CD8-positive, alpha-beta memory T cell (primary cell): ENCODE data around the gene IQGAP1. TPM values are rescaled to one million over a fixed set of nuclear protein-coding genes. Genes with fewer than 3 reads are reported as not detected.
"Not testable (repeated sequence)": the region's sequence is repeated elsewhere in the genome, so short reads cannot be mapped to it uniquely, and the experiment has no call there.

Source experiments
- CTCF ChIA-PET: fragments of 350-600 bp; sonication (Branson Sonifier 250); formaldehyde crosslinking; loops from one replicate; lab custom pipeline; 2021; ENCODE audit warnings: antibody characterized with exemption; lab: Charles Lee
- POLR2A ChIA-PET: fragments of 350-600 bp; sonication (Branson Sonifier 250); formaldehyde crosslinking; loops from one replicate; lab custom pipeline; 2021; ENCODE audit warnings: antibody characterized with exemption; lab: Charles Lee
- DNase-seq, 5 donors: peaks; one replicate each; pipeline versions ENCODE4 v3.0.0 to v3.0.0-alpha.2; 2020 to 2022; ENCODE audit warnings: mixed read lengths in 1 of 5
- H3K27ac ChIP-seq: one replicate; pipeline ENCODE4 v1.7.0; 2013; ENCODE audit warnings: low read depth, mild to moderate bottlenecking, low read length, moderate library complexity
- H3K27me3 ChIP-seq: 2 replicates; pipeline ENCODE4 v1.7.0; 2013; ENCODE audit warnings: low read length, mild to moderate bottlenecking; ENCODE audit not compliant: insufficient read depth, poor library complexity, severe bottlenecking
- H3K36me3 ChIP-seq: 2 replicates; pipeline ENCODE4 v1.7.0; 2013; ENCODE audit warnings: mild to moderate bottlenecking, low read length, moderate library complexity; ENCODE audit not compliant: insufficient read depth
- H3K4me1 ChIP-seq: 2 replicates; pipeline ENCODE4 v1.7.0; 2013; ENCODE audit warnings: mild to moderate bottlenecking, low read length, moderate library complexity; ENCODE audit not compliant: insufficient read depth
- H3K4me3 ChIP-seq: 2 replicates; pipeline ENCODE4 v1.7.0; 2013; ENCODE audit warnings: mild to moderate bottlenecking, low read length
- H3K9me3 ChIP-seq: 2 replicates; pipeline ENCODE4 v1.7.0; 2013; ENCODE audit warnings: mild to moderate bottlenecking, low read length
- H3K27ac Mint-ChIP-seq, 8 donors: one replicate each; pipeline ENCODE4 v1.8.0; 2020 to 2021; ENCODE audit warnings: mixed read lengths in 8 of 8, mild to moderate bottlenecking in 6 of 8, inconsistent platforms in 3 of 8, moderate library complexity in 3 of 8
- H3K27me3 Mint-ChIP-seq, 2 donors: one replicate each; pipeline ENCODE4 v1.8.0; 2020 to 2021; ENCODE audit warnings: mixed read lengths in 2 of 2, mild to moderate bottlenecking in 1 of 2, moderate library complexity in 1 of 2
- H3K36me3 Mint-ChIP-seq, 3 donors: one replicate each; pipeline ENCODE4 v1.8.0; 2020 to 2021; ENCODE audit warnings: mixed read lengths in 3 of 3, inconsistent platforms in 1 of 3, mild to moderate bottlenecking in 1 of 3
- H3K4me1 Mint-ChIP-seq, 3 donors: one replicate each; pipeline ENCODE4 v1.8.0; 2020 to 2021; ENCODE audit warnings: mixed read lengths in 3 of 3, inconsistent platforms in 1 of 3, mild to moderate bottlenecking in 1 of 3
- H3K4me3 Mint-ChIP-seq, 7 donors: one replicate each; pipeline ENCODE4 v1.8.0; 2020 to 2021; ENCODE audit warnings: mixed read lengths in 7 of 7, mild to moderate bottlenecking in 6 of 7, moderate library complexity in 4 of 7, inconsistent platforms in 2 of 7
- H3K9me3 Mint-ChIP-seq, 5 donors: one replicate each; pipeline ENCODE4 v1.8.0; 2020 to 2022; ENCODE audit warnings: mixed read lengths in 5 of 5, mild to moderate bottlenecking in 3 of 5, moderate library complexity in 2 of 5, inconsistent platforms in 1 of 5
- polyA plus RNA-seq: library from polyadenylated mRNA; unstranded; fragments of 300-500 nt; fragmentation: Illumina TruSeq; gene quantifications from one replicate; pipeline ENCODE4 v1.2.3, GENCODE V29; 2021
- total RNA-seq, 2 experiments: library from RNA; stranded (reverse); gene quantifications; one replicate each; pipeline ENCODE4 v1.2.3, GENCODE V29; 2021

IQGAP1 gene
- total and polyA plus RNA-seq, 3 experiments from 2014 or later, result 151 to 176 (median 173) TPM

DNA sequence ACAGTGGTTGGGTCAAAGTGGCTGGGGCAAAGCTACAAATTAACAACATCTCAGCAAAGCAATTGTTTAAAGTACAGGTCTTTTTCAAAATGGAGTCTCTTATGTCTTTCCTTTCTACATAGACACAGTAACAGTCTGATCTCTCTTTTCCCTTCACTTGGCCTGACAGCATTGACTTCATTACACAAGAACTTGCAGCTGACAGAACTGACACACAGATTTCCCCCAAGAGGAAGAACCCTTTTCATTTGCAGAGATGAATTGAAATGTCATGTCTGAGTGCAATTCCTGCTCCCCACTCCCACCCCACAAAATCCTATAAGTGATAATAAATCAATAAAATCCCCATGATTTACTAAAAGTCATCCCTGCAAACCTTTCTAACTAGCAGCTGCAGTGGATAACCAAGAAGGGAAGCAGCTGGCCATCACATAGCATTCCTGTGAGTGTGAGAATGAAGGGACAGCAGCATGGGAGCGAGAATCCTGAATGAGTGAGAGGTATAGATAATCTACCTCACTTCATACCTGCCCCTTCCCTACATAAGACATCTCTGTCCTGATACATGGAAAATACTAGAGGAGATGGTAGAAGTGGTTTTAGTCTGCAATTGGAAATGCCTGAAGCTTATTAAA lies 40.5 kb upstream of the IQGAP1 start:
- peaks cover 18% of the 10 kb centered on the region for H3K4me1 ChIP-seq
- H3K9me3 ChIP-seq, H3K27ac Mint-ChIP-seq, H3K36me3 Mint-ChIP-seq, H3K27ac ChIP-seq, POLR2A ChIA-PET, H3K4me3 ChIP-seq, H3K27me3 ChIP-seq, H3K9me3 Mint-ChIP-seq, H3K27me3 Mint-ChIP-seq, H3K4me3 Mint-ChIP-seq, DNase-seq, H3K36me3 ChIP-seq, CTCF ChIA-PET: not testable (repeated sequence)
- peaks cover 16 to 19% (median 18%) of the 10 kb centered on the region in 3 donors for H3K4me1 Mint-ChIP-seq

- H3K4me1 Mint-ChIP-seq, result peaks cover 13 to 14% (median 14%) of the 10 kb centered on the region in 3 donors
- ChIA-PET CTCF (no interaction called here), POLR2A (no interaction called here)
- Histone ChIP-seq H3K4me3 (no peak overlapping the region), H3K36me3 (no peaks in the 10 kb centered on the region), H3K27ac (no peak overlapping the region), H3K9me3 (no peaks in the 10 kb centered on the region), H3K27me3 (no peaks in the 10 kb centered on the region), H3K4me1 (peaks cover 9% of the 10 kb centered on the region)
- H3K9me3 Mint-ChIP-seq, result no peaks in the 10 kb centered on the region
- peaks cover 0 to 2% of the 10 kb centered on the region in 2 donors for H3K27me3 Mint-ChIP-seq
- H3K27ac Mint-ChIP-seq, result no peak overlapping the region
- no peaks in the 10 kb centered on the region for H3K36me3 Mint-ChIP-seq
- no peak overlapping the region for H3K4me3 Mint-ChIP-seq
- no peak for DNase-seq
These were observed 39.6 kb upstream of the IQGAP1 start for GRCh38 chr15:90348456-90348855.

- no peak overlapping the region for H3K4me3 ChIP-seq
- Mint-ChIP-seq H3K9me3 (no peaks in the 10 kb centered on the region), H3K36me3 (no peaks in the 10 kb centered on the region), H3K4me3 (no peak overlapping the region), H3K27me3 (peaks cover 0 to 2% of the 10 kb centered on the region in 2 donors), H3K27ac (no peak overlapping the region), H3K4me1 (peaks cover 13 to 14% (median 14%) of the 10 kb centered on the region in 3 donors)
- no peak overlapping the region for H3K27ac ChIP-seq
- ChIA-PET POLR2A (no interaction called here), CTCF (no interaction called here)
- no peaks in the 10 kb centered on the region for H3K27me3 ChIP-seq
- no peaks in the 10 kb centered on the region for H3K9me3 ChIP-seq
- H3K36me3 ChIP-seq, result no peaks in the 10 kb centered on the region
- DNase-seq, result no peak
- peaks cover 6% of the 10 kb centered on the region for H3K4me1 ChIP-seq
These were observed 39.0 kb upstream of the IQGAP1 start for GRCh38 chr15:90349072-90349471.

DNA sequence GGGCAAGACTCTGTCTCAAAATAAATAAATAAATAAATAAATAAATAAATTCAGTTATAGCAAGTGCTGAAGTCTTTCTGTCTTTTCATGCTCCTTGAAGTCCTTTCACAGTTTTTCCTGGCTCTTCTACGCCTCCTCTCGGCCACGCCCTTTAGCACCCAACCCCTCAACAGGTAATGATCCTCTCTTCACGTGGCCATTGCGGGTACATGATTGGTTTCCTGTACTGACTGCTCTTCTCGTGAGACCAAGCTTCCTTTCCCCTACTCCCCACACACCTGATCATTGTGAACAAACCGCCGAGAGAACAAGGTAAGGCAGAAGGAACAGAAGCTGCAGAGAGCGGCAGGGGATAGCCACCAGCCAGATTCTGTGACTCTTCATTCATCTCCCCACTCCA lies 38.2 kb upstream of the IQGAP1 start:
- no peak for DNase-seq
- peaks cover 0 to 2% of the 10 kb centered on the region in 2 donors for H3K27me3 Mint-ChIP-seq
- H3K4me3 Mint-ChIP-seq, result peak overlapping the region in 4 of 7 donors; percentile 8 to 70 (median 46)
- Histone ChIP-seq H3K27ac (no peak overlapping the region), H3K4me3 (no peak overlapping the region), H3K36me3 (no peaks in the 10 kb centered on the region), H3K9me3 (no peaks in the 10 kb centered on the region), H3K4me1 (peaks cover 6% of the 10 kb centered on the region), H3K27me3 (no peaks in the 10 kb centered on the region)
- POLR2A ChIA-PET, result no interaction called here
- no peaks in the 10 kb centered on the region for H3K9me3 Mint-ChIP-seq
- CTCF ChIA-PET, result interaction anchor here (1.2 kb wide), 1 partner anchor 133 kb away, joined by 3 read pairs; no protein-coding TSS in a partner anchor
- peaks cover 13 to 14% (median 14%) of the 10 kb centered on the region in 3 donors for H3K4me1 Mint-ChIP-seq
- no peaks in the 10 kb centered on the region for H3K36me3 Mint-ChIP-seq
- H3K27ac Mint-ChIP-seq, result peak overlapping the region in 1 of 8 donors; percentile 65

GRCh38 chr15:90351479-90352106 lies 36.4 kb upstream of the IQGAP1 start:
- ChIA-PET POLR2A (interaction anchor here (1.4 kb wide), 1 partner anchor 37 kb away, joined by 8 read pairs; the partner anchor contains the start of gene IQGAP1), CTCF (interaction anchor here (1.5 to 2.2 kb wide), 2 partner anchors 10 to 296 kb away, joined by 3 to 8 read pairs; no protein-coding TSS in a partner anchor)
- peak in 1 of 5 donors; percentile 50 for DNase-seq
- peak overlapping the region; percentile 86 to 92 (median 87) for H3K4me3 Mint-ChIP-seq
- no peak overlapping the region for H3K27ac ChIP-seq
- H3K4me1 Mint-ChIP-seq, result peaks cover 13 to 14% (median 14%) of the 10 kb centered on the region in 3 donors
- peaks cover 0 to 2% of the 10 kb centered on the region in 2 donors for H3K27me3 Mint-ChIP-seq
- no peaks in the 10 kb centered on the region for H3K9me3 Mint-ChIP-seq
- no peaks in the 10 kb centered on the region for H3K36me3 ChIP-seq
- H3K27ac Mint-ChIP-seq, result peak overlapping the region in 6 of 8 donors; percentile 19 to 82 (median 67)
- H3K4me1 ChIP-seq, result peaks cover 6% of the 10 kb centered on the region
- H3K9me3 ChIP-seq, result no peaks in the 10 kb centered on the region
- peak overlapping the region; percentile 88 for H3K4me3 ChIP-seq
- H3K36me3 Mint-ChIP-seq, result no peaks in the 10 kb centered on the region
- H3K27me3 ChIP-seq, result no peaks in the 10 kb centered on the region

GRCh38 chr15:90352107-90352893 lies 35.7 kb upstream of the IQGAP1 start, which contains the start of gene ZNF774:
TSS of gene ZNF774 (plus strand) at chr15:90352284. CDS start at chr15:90354661, 2,377 bp downstream.
- H3K27me3 ChIP-seq, result no peaks in the 10 kb centered on the region
- ChIA-PET CTCF (interaction anchor here (1.2 to 2.2 kb wide), 3 partner anchors 10 to 296 kb away, joined by 3 to 8 read pairs (median 4); no protein-coding TSS in a partner anchor), POLR2A (interaction anchor here (0.7 to 1.4 kb wide), 2 partner anchors 36 to 70 kb away, joined by 6 to 8 read pairs; partner anchors contain the start of gene IQGAP1)
- Mint-ChIP-seq H3K4me1 (peaks cover 13 to 14% (median 14%) of the 10 kb centered on the region in 3 donors), H3K9me3 (no peaks in the 10 kb centered on the region), H3K4me3 (peak within 1 kb of the TSS; percentile 86 to 92 (median 87)), H3K27ac (peak within 1 kb of the TSS in 7 of 8 donors; percentile 21 to 82 (median 74)), H3K27me3 (peaks cover 0 to 2% of the 10 kb centered on the region in 2 donors), H3K36me3 (no peaks in the 10 kb centered on the region)
- peaks cover 6% of the 10 kb centered on the region for H3K4me1 ChIP-seq
- no peaks in the 10 kb centered on the region for H3K9me3 ChIP-seq
- H3K36me3 ChIP-seq, result no peaks in the 10 kb centered on the region
- H3K27ac ChIP-seq, result peak within 1 kb of the TSS; percentile 43
- DNase-seq, result peak; percentile 86 to 93 (median 92)
- peak within 1 kb of the TSS; percentile 88 for H3K4me3 ChIP-seq

DNA sequence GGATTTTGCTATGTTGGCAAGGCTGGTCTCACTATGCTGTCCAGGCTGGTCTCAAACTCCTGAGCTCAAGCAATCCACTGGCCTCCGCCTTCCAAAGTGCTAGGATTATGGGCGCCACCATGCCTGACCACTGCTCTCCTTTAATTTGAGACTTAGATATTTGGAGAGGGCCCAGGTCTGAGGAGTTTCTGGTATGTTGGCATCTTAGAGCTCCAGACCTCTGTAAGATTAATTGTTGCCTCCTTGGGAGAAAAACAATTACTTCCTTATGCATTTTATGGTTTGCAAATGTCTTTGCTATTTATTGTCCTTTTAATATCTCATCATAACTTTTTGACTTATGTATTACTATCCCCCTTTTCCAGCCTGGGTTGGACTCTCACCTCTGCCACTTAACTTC lies 33.1 kb upstream of the IQGAP1 start:
- Histone ChIP-seq H3K36me3 (no peaks in the 10 kb centered on the region), H3K27ac (no peak overlapping the region), H3K27me3 (no peaks in the 10 kb centered on the region), H3K4me3 (no peak overlapping the region), H3K4me1 (peaks cover 6% of the 10 kb centered on the region), H3K9me3 (no peaks in the 10 kb centered on the region)
- H3K9me3 Mint-ChIP-seq, result no peaks in the 10 kb centered on the region
- POLR2A ChIA-PET, result no interaction called here
- H3K27ac Mint-ChIP-seq, result no peak overlapping the region
- H3K36me3 Mint-ChIP-seq, result no peaks in the 10 kb centered on the region
- CTCF ChIA-PET, result interaction anchor here (1.1 kb wide), 1 partner anchor 39 kb away, joined by 4 read pairs; no protein-coding TSS in a partner anchor
- no peak for DNase-seq
- no peaks in the 10 kb centered on the region for H3K27me3 Mint-ChIP-seq
- H3K4me3 Mint-ChIP-seq, result peak overlapping the region in 1 of 7 donors; percentile 30
- peaks cover 9 to 12% (median 11%) of the 10 kb centered on the region in 3 donors for H3K4me1 Mint-ChIP-seq
